ENCODE measurements around the gene APP.
"Not testable (repeated sequence)": the region's sequence is repeated elsewhere in the genome, so short reads cannot be mapped to it uniquely, and the experiment has no call there.

APP gene

GRCh38 chr21:25929856-25930520 lies 240.6 kb downstream of the APP start:
- DNase-seq: no peak

GRCh38 chr21:25927195-25927880 lies 243.2 kb downstream of the APP start:
- no peak for DNase-seq

GRCh38 chr21:25925936-25926335 lies 244.6 kb downstream of the APP start:
- no peak for DNase-seq

GRCh38 chr21:25925064-25925800 lies 245.3 kb downstream of the APP start:
- DNase-seq: no peak

GRCh38 chr21:25918152-25918551 lies 252.4 kb downstream of the APP start:
- not testable (repeated sequence) for DNase-seq

GRCh38 chr21:25916226-25916625 lies 254.3 kb downstream of the APP start:
- no peak for DNase-seq

GRCh38 chr21:25913479-25913878 lies 257.1 kb downstream of the APP start:
- no peak for DNase-seq

- DNase-seq: no peak
Observed at GRCh38 chr21:25912402-25912746, 258.2 kb downstream of the APP start.

- no peak for DNase-seq
Observed at GRCh38 chr21:25911730-25912401, 258.7 kb downstream of the APP start.

- DNase-seq: no peak
Observed at GRCh38 chr21:25910809-25911208, 259.8 kb downstream of the APP start.

- no peak for DNase-seq
Observed at GRCh38 chr21:25909341-25909740, 261.2 kb downstream of the APP start.

- no peak for DNase-seq
Observed at GRCh38 chr21:25908495-25908894, 262.1 kb downstream of the APP start.

- DNase-seq: peak; percentile 41
Observed at GRCh38 chr21:25907573-25908275, 262.8 kb downstream of the APP start.

- no peak for DNase-seq
Observed at GRCh38 chr21:25906587-25906986, 264.0 kb downstream of the APP start.

- no peak for DNase-seq
Observed at GRCh38 chr21:25905126-25905525, 265.4 kb downstream of the APP start.

GRCh38 chr21:25904044-25904695 lies 266.4 kb downstream of the APP start:
- no peak for DNase-seq

- DNase-seq: no peak
Observed at GRCh38 chr21:25903607-25904006, 267.0 kb downstream of the APP start.

- no peak for DNase-seq
Observed at GRCh38 chr21:25901330-25901979, 269.1 kb downstream of the APP start.

- no peak for DNase-seq
Observed at GRCh38 chr21:25898671-25899070, 271.9 kb downstream of the APP start.

GRCh38 chr21:25897383-25897782 lies 273.2 kb downstream of the APP start:
- DNase-seq: no peak

- no peak for DNase-seq
Observed at GRCh38 chr21:25896501-25897056, 274.0 kb downstream of the APP start.

Data from NCI-H1092 (cell line).